Nephron progenitor cell (in vitro differentiated cells): ENCODE measurements around the gene CPM.
"Not testable (repeated sequence)": the region's sequence is repeated elsewhere in the genome, so short reads cannot be mapped to it uniquely, and the experiment has no call there.

ENCODE experiments used
- DNase-seq: peaks from one replicate; pipeline ENCODE4 v3.0.0; 2021
- H3K27ac Mint-ChIP-seq: 2 replicates; pipeline ENCODE4 v1.8.0; 2021; ENCODE audit warnings: mild to moderate bottlenecking, moderate library complexity, mixed read lengths
- H3K27me3 Mint-ChIP-seq: 2 replicates; pipeline ENCODE4 v1.8.0; 2021; ENCODE audit warnings: mild to moderate bottlenecking, low read depth, mixed read lengths; ENCODE audit not compliant: poor library complexity
- H3K36me3 Mint-ChIP-seq: 2 replicates; pipeline ENCODE4 v1.8.0; 2021; ENCODE audit warnings: low read depth, mixed read lengths
- H3K4me1 Mint-ChIP-seq: 2 replicates; pipeline ENCODE4 v1.8.0; 2021; ENCODE audit warnings: mixed read lengths
- H3K4me3 Mint-ChIP-seq: 2 replicates; pipeline ENCODE4 v1.8.0; 2021; ENCODE audit warnings: mild to moderate bottlenecking, moderate library complexity, mixed read lengths
- H3K9me3 Mint-ChIP-seq: 2 replicates; pipeline ENCODE4 v1.8.0; 2021; ENCODE audit warnings: mild to moderate bottlenecking, moderate library complexity, mixed read lengths
- TF ChIP-seq, protein P1 (sequence below): fragments of 200-600 bp; sonication (generic); IDR thresholded peaks from 2 replicates; pipeline ENCODE4 v1.5.0; 2021; ENCODE audit warnings: antibody characterized with exemption

The CPM gene

DNA sequence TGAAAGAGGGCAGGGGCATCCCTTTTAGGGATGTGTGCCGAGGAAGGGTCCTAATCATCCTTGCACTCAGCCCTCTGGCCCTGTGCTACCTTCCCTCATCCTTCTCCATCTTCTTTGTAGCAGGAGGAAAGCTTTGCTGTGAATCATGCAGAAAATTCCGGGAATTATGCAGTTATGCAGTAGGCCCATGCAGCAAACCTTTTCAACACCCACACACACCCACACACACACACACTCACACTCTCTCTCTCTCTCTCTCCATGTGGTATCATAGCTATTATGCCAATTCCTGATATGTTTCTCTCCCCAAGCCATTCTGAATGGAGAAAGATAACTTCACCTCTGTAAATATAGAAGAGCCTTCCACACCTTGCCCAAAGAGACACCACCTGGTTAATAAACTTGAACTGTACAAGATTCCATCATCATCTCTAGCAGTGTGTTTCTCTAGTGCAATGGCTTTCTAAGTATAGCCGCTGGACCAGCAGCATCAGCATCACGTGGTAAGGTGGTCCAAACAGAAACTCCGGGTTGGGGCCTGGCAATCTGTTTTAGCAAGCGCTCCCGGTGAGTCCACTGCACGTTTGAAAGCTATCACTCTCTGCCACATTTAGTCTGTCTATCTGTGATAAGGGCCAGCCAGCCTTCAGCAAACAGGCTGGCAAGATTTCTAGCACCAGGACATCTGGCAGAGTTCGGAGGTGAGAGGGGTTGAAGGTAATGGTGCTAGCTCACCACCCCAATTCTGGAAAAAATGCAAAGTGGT lies 67.4 kb downstream of the CPM start:
- Mint-ChIP-seq H3K27me3 (no peaks in the 10 kb centered on the region), H3K27ac (no peak overlapping the region), H3K9me3 (no peaks in the 10 kb centered on the region), H3K4me1 (peaks cover 6% of the 10 kb centered on the region), H3K4me3 (no peak overlapping the region), H3K36me3 (no peaks in the 10 kb centered on the region)
- no peak for DNase-seq
- TF ChIP-seq, protein P1, sequence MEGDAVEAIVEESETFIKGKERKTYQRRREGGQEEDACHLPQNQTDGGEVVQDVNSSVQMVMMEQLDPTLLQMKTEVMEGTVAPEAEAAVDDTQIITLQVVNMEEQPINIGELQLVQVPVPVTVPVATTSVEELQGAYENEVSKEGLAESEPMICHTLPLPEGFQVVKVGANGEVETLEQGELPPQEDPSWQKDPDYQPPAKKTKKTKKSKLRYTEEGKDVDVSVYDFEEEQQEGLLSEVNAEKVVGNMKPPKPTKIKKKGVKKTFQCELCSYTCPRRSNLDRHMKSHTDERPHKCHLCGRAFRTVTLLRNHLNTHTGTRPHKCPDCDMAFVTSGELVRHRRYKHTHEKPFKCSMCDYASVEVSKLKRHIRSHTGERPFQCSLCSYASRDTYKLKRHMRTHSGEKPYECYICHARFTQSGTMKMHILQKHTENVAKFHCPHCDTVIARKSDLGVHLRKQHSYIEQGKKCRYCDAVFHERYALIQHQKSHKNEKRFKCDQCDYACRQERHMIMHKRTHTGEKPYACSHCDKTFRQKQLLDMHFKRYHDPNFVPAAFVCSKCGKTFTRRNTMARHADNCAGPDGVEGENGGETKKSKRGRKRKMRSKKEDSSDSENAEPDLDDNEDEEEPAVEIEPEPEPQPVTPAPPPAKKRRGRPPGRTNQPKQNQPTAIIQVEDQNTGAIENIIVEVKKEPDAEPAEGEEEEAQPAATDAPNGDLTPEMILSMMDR: no peak

- Mint-ChIP-seq H3K4me1 (peaks cover 6% of the 10 kb centered on the region), H3K4me3 (no peak overlapping the region), H3K9me3 (no peaks in the 10 kb centered on the region), H3K36me3 (no peaks in the 10 kb centered on the region), H3K27me3 (no peaks in the 10 kb centered on the region), H3K27ac (no peak overlapping the region)
- TF ChIP-seq, protein P1: no peak
- DNase-seq: no peak
Measured at GRCh38 chr12:68864604-68865003, 68.4 kb downstream of the CPM start.

DNA sequence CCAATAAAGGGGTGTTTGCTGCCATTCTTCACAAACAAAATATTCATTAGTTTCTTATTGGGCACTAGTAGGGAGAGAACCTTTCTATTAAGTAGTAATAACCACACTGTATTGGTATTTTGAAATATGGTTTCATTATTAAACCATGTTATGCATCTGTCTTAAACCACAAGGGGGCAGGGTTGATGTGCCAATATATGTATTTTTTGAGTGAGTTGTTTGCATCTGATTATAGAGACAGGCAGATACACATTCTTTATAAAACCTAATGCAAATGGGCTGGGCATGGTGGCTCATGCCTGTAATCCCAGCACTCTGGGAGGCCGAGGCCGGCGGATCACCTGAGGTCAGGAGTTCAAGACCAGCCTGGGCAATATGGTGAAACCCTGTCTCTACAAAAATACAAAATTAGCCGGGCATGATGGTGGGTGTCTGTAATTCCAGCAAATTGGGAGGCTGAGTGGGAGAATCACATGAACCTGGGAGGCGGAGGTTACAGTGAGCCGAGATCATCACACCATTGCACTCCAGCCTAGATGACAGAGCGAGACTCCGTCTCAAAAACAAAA lies 69.0 kb downstream of the CPM start:
- H3K36me3 Mint-ChIP-seq, H3K27ac Mint-ChIP-seq, H3K9me3 Mint-ChIP-seq, H3K27me3 Mint-ChIP-seq, H3K4me3 Mint-ChIP-seq, DNase-seq, H3K4me1 Mint-ChIP-seq: not testable (repeated sequence)
- TF ChIP-seq, protein P1: peak; percentile 58

GRCh38 chr12:68863109-68863770 lies 69.7 kb downstream of the CPM start:
- TF ChIP-seq, protein P1: no peak
- Mint-ChIP-seq H3K4me1 (peaks cover 6% of the 10 kb centered on the region), H3K27me3 (no peaks in the 10 kb centered on the region), H3K36me3 (no peaks in the 10 kb centered on the region), H3K4me3 (no peak overlapping the region), H3K27ac (no peak overlapping the region), H3K9me3 (no peaks in the 10 kb centered on the region)
- no peak for DNase-seq

- TF ChIP-seq, protein P1: no peak
- no peak for DNase-seq
- Mint-ChIP-seq H3K36me3 (no peaks in the 10 kb centered on the region), H3K4me3 (no peak overlapping the region), H3K27me3 (no peaks in the 10 kb centered on the region), H3K9me3 (no peaks in the 10 kb centered on the region), H3K27ac (no peak overlapping the region), H3K4me1 (peaks cover 6% of the 10 kb centered on the region)
Measured at GRCh38 chr12:68861890-68862289, 71.1 kb downstream of the CPM start.
